HEK293 (cell line): ENCODE results near the gene CEBPE.

Experiments used
- CTCF ChIA-PET: fragments of 350-600 bp; formaldehyde crosslinking; extraction: SDS; loops from one replicate; lab custom pipeline; 2021; ENCODE audit warnings: antibody characterized with exemption; lab: Yijun Ruan, JAX
- POLR2A ChIA-PET: fragments of 300-600 bp; formaldehyde crosslinking; extraction: SDS; loops from one replicate; lab custom pipeline; 2020; ENCODE audit warnings: antibody characterized with exemption, inconsistent platforms; lab: Yijun Ruan, JAX
- H3K27ac ChIP-seq: fragments of 200-500 bp; sonication (Bioruptor generic); 2 replicates; pipeline ENCODE4 v1.5.1; 2014; ENCODE audit warnings: low read depth, low read length, control low read depth, inconsistent platforms; ENCODE audit errors: extremely low read depth
- H3K36me3 ChIP-seq, 2 experiments: fragments of 200-500 bp in 1 of 2; sonication (Bioruptor generic) in 1 of 2; 1 replicate in 1 of 2; 2 replicates in 1 of 2; pipeline ENCODE4 v1.5.1; 2014 to 2017; ENCODE audit warnings: inconsistent platforms in 2 of 2, low read length in 2 of 2; ENCODE audit not compliant: control insufficient read depth in 2 of 2, insufficient read depth in 1 of 2
- H3K4me1 ChIP-seq: fragments of 200-500 bp; sonication (Bioruptor generic); 2 replicates; pipeline ENCODE4 v1.5.1; 2014; ENCODE audit warnings: mild to moderate bottlenecking, low read length, inconsistent platforms; ENCODE audit not compliant: control insufficient read depth, insufficient read depth
- H3K4me3 ChIP-seq: 2 replicates; pipeline ENCODE4 v1.5.1; 2011; ENCODE audit warnings: low read depth, mild to moderate bottlenecking, control low read depth, low read length, moderate library complexity
- H3K9me3 ChIP-seq: fragments of 200-500 bp; sonication (Bioruptor generic); 2 replicates; pipeline ENCODE4 v1.5.1; 2014; ENCODE audit warnings: low read depth, low read length, inconsistent platforms; ENCODE audit not compliant: control insufficient read depth, insufficient read depth
- AEBP2 ChIP-seq: fragments of 450-650 bp; formaldehyde crosslinking; IDR thresholded peaks from 2 replicates; pipeline ENCODE4 v1.5.1; 2016; ENCODE audit warnings: missing biosample characterization, missing genetic modification characterization, borderline replicate concordance
- ATF2 ChIP-seq: fragments of 450-650 bp; formaldehyde crosslinking; IDR thresholded peaks from 2 replicates; pipeline ENCODE4 v1.5.1; 2016; ENCODE audit warnings: missing biosample characterization, missing genetic modification characterization, low read depth
- KLF1 ChIP-seq: fragments of 450-650 bp; formaldehyde crosslinking; IDR thresholded peaks from 2 replicates; pipeline ENCODE4 v1.5.1; 2016; ENCODE audit warnings: missing biosample characterization, missing genetic modification characterization
- SP3 ChIP-seq: fragments of 450-650 bp; formaldehyde crosslinking; IDR thresholded peaks from 2 replicates; pipeline ENCODE4 v1.5.1; 2016; ENCODE audit warnings: missing biosample characterization, missing genetic modification characterization
- ZBTB10 ChIP-seq: fragments of 450-650 bp; formaldehyde crosslinking; IDR thresholded peaks from 2 replicates; pipeline ENCODE4 v1.5.1; 2016; ENCODE audit warnings: missing biosample characterization, missing genetic modification characterization
- ZFP37 ChIP-seq: fragments of 450-650 bp; formaldehyde crosslinking; IDR thresholded peaks from 2 replicates; pipeline ENCODE4 v1.5.1; 2016; ENCODE audit warnings: missing biosample characterization, missing genetic modification characterization
- ZNF10 ChIP-seq: fragments of 450-650 bp; formaldehyde crosslinking; IDR thresholded peaks from 2 replicates; pipeline ENCODE4 v1.5.1; 2017; ENCODE audit warnings: missing biosample characterization, missing genetic modification characterization
- ZNF157 ChIP-seq: fragments of 450-650 bp; formaldehyde crosslinking; IDR thresholded peaks from 2 replicates; pipeline ENCODE4 v1.5.1; 2016; ENCODE audit warnings: missing biosample characterization, missing genetic modification characterization
- ZNF24 ChIP-seq: fragments of 450-650 bp; formaldehyde crosslinking; IDR thresholded peaks from 2 replicates; pipeline ENCODE4 v1.5.1; 2016; ENCODE audit warnings: missing biosample characterization, missing genetic modification characterization
- ZNF362 ChIP-seq: fragments of 450-650 bp; formaldehyde crosslinking; IDR thresholded peaks from 2 replicates; pipeline ENCODE4 v1.5.1; 2016; ENCODE audit warnings: missing biosample characterization, missing genetic modification characterization
- ZNF37A ChIP-seq: fragments of 450-650 bp; IDR thresholded peaks from 2 replicates; pipeline ENCODE4 v1.5.1; 2018; ENCODE audit warnings: missing biosample characterization, missing genetic modification characterization
- ZNF423 ChIP-seq: fragments of 450-650 bp; formaldehyde crosslinking; IDR thresholded peaks from 2 replicates; pipeline ENCODE4 v1.5.1; 2016; ENCODE audit warnings: missing biosample characterization, missing genetic modification characterization
- ZNF48 ChIP-seq: fragments of 450-650 bp; formaldehyde crosslinking; IDR thresholded peaks from 2 replicates; pipeline ENCODE4 v1.5.1; 2016; ENCODE audit warnings: missing biosample characterization, missing genetic modification characterization
- ZNF488 ChIP-seq: fragments of 450-650 bp; formaldehyde crosslinking; IDR thresholded peaks from 2 replicates; pipeline ENCODE4 v1.5.1; 2016; ENCODE audit warnings: missing biosample characterization, missing genetic modification characterization
- ZNF621 ChIP-seq: fragments of 450-650 bp; formaldehyde crosslinking; IDR thresholded peaks from 2 replicates; pipeline ENCODE4 v1.5.1; 2017; ENCODE audit warnings: missing biosample characterization, missing genetic modification characterization
- ZNF624 ChIP-seq: fragments of 450-650 bp; formaldehyde crosslinking; IDR thresholded peaks from 2 replicates; pipeline ENCODE4 v1.5.1; 2017; ENCODE audit warnings: missing biosample characterization, missing genetic modification characterization
- ZNF670 ChIP-seq: fragments of 450-650 bp; formaldehyde crosslinking; IDR thresholded peaks from 2 replicates; pipeline ENCODE4 v1.5.1; 2016; ENCODE audit warnings: missing biosample characterization, missing genetic modification characterization, low read depth
- ZNF777 ChIP-seq: fragments of 450-650 bp; formaldehyde crosslinking; IDR thresholded peaks from 2 replicates; pipeline ENCODE4 v1.5.1; 2017; ENCODE audit warnings: missing biosample characterization, missing genetic modification characterization, borderline replicate concordance

Gene CEBPE

GRCh38 chr14:23125011-23125410 is 6.0 kb upstream of the CEBPE start:
- H3K36me3 ChIP-seq, result peaks cover 0 to 11% of the 10 kb centered on the region in 2 experiments; a peak in 1 of 3 replicates
- no peak for TF ChIP-seq ZNF24 (tag by site-specific recombination)
- no peak for TF ChIP-seq ZNF48 (tag by site-specific recombination)
- TF ChIP-seq ZNF621 (tag by site-specific recombination), result no peak
- TF ChIP-seq ZBTB10, result no peak
- no peak for TF ChIP-seq ZNF37A (tag by site-specific recombination)
- CTCF ChIA-PET, result interaction anchor here (1.2 to 11.2 kb wide), 3 partner anchors 18 to 61 kb away, joined by 4 to 424 read pairs (median 6); partner anchors contain the start of gene SLC7A8

GRCh38 chr14:23124337-23124954 is 5.4 kb upstream of the CEBPE start:
- Histone ChIP-seq H3K36me3 (peaks cover 0 to 11% of the 10 kb centered on the region in 2 experiments; a peak in 1 of 3 replicates), H3K9me3 (no peaks in the 10 kb centered on the region), H3K4me1 (no peaks in the 10 kb centered on the region), H3K27ac (no peak overlapping the region), H3K4me3 (no peak overlapping the region)
- ChIA-PET CTCF (interaction anchor here (1.2 to 11.2 kb wide), 4 partner anchors 18 to 76 kb away, joined by 4 to 424 read pairs (median 6); partner anchors contain the start of gene SLC7A8), POLR2A (no interaction called here)
- TF ChIP-seq ZNF624 (tag by site-specific recombination) (no peak), ZFP37 (no peak), SP3 (tag by site-specific recombination) (no peak), AEBP2 (tag by site-specific recombination) (no peak), ZNF157 (tag by site-specific recombination) (no peak), ZNF423 (tag by site-specific recombination) (no peak), ZNF670 (no peak), ZNF777 (tag by site-specific recombination) (no peak), ZNF488 (tag by site-specific recombination) (no peak)

More at GRCh38 chr14:23125011-23125410, 6.0 kb upstream of the CEBPE start:
- H3K27ac ChIP-seq, result no peak overlapping the region
- POLR2A ChIA-PET, result no interaction called here
- H3K4me3 ChIP-seq, result no peak overlapping the region
- H3K4me1 ChIP-seq, result no peaks in the 10 kb centered on the region
- no peaks in the 10 kb centered on the region for H3K9me3 ChIP-seq

GRCh38 chr14:23123419-23123818 is 4.4 kb upstream of the CEBPE start:
- Histone ChIP-seq H3K4me3 (no peak overlapping the region), H3K36me3 (peaks cover 0 to 6% of the 10 kb centered on the region in 2 experiments; a peak in 1 of 3 replicates), H3K9me3 (no peaks in the 10 kb centered on the region), H3K27ac (no peak overlapping the region), H3K4me1 (no peaks in the 10 kb centered on the region)
- no peak for TF ChIP-seq ZNF362
- TF ChIP-seq KLF1 (tag by site-specific recombination), result no peak
- TF ChIP-seq ATF2 (tag by site-specific recombination), result no peak
- TF ChIP-seq ZNF10 (tag by site-specific recombination), result peak; percentile 61
- CTCF ChIA-PET, result interaction anchor here (0.6 to 11.2 kb wide), 7 partner anchors 29 to 170 kb away, joined by 3 to 424 read pairs (median 3); partner anchors contain the start of gene SLC7A8
- POLR2A ChIA-PET, result interaction anchor here (0.6 to 1.0 kb wide), 2 partner anchors 60 to 172 kb away, joined by 3 read pairs; partner anchors contain the start of gene SLC7A8
